Spleen (tissue), 11 donors: ENCODE data around the gene SULF2. TPM values are rescaled to one million over a fixed set of nuclear protein-coding genes. Genes with fewer than 3 reads are reported as not detected.

Experiments used
- DNase-seq: peaks from one replicate; pipeline ENCODE4 v3.0.0-alpha.2; 2020
- H3K27ac ChIP-seq, 8 donors: fragments of 200-600 bp; sonication (generic) in 7 of 8; 1 replicate in 4 of 8; 2 replicates in 4 of 8; pipeline versions ENCODE4 v1.5.0 to v1.8.0; 2016 to 2021; ENCODE audit warnings: inconsistent platforms in 4 of 8, mild to moderate bottlenecking in 4 of 8, moderate library complexity in 1 of 8
- H3K27me3 ChIP-seq, 7 donors: fragments of 200-600 bp; sonication (generic) in 6 of 7; replicated peaks in 1 of 7; 1 replicate in 4 of 7; 2 replicates in 3 of 7; pipeline versions ENCODE4 v1.5.0 to v1.8.0; 2016 to 2021; ENCODE audit warnings: inconsistent platforms in 3 of 7, mild to moderate bottlenecking in 1 of 7
- H3K36me3 ChIP-seq, 6 donors: fragments of 200-600 bp; sonication (generic) in 5 of 6; 1 replicate in 4 of 6; 2 replicates in 2 of 6; pipeline versions ENCODE4 v1.5.0 to v1.8.0; 2016 to 2021; ENCODE audit warnings: inconsistent platforms in 2 of 6
- H3K4me1 ChIP-seq, 6 donors: fragments of 200-600 bp; sonication (generic) in 5 of 6; 1 replicate in 3 of 6; 2 replicates in 3 of 6; pipeline versions ENCODE4 v1.5.0 to v1.8.0; 2016 to 2021; ENCODE audit warnings: inconsistent platforms in 3 of 6
- H3K4me3 ChIP-seq, 8 donors: fragments of 200-600 bp; sonication (generic) in 7 of 8; 1 replicate in 4 of 8; 2 replicates in 4 of 8; pipeline versions ENCODE4 v1.5.0 to v1.8.0; 2016 to 2021; ENCODE audit warnings: inconsistent platforms in 4 of 8, mild to moderate bottlenecking in 4 of 8, moderate library complexity in 2 of 8
- H3K9me3 ChIP-seq, 8 donors: fragments of 200-600 bp; sonication (generic) in 7 of 8; 1 replicate in 4 of 8; 2 replicates in 4 of 8; pipeline versions ENCODE4 v1.5.0 to v1.8.0; 2016 to 2021; ENCODE audit warnings: inconsistent platforms in 4 of 8
- CTCF ChIP-seq, 11 experiments: fragments of 200-600 bp in 7 of 11; fragments of 450-650 bp in 4 of 11; sonication (generic) in 4 of 11; IDR thresholded peaks in 8 of 11; conservative IDR thresholded peaks in 3 of 11; 1 replicate in 7 of 11; 2 replicates in 4 of 11; pipeline versions ENCODE4 v1.4.0 to v1.8.0; 2016 to 2021; ENCODE audit warnings: antibody characterized with exemption in 11 of 11, inconsistent platforms in 4 of 11, mild to moderate bottlenecking in 1 of 11
- POLR2A ChIP-seq, 3 donors: fragments of 450-650 bp; IDR thresholded peaks; one replicate each; pipeline ENCODE4 v1.5.1; 2017; ENCODE audit warnings: antibody characterized with exemption in 3 of 3, mild to moderate bottlenecking in 1 of 3
- POLR2AphosphoS5 ChIP-seq, 3 donors: sonication (generic); formaldehyde crosslinking; IDR thresholded peaks; one replicate each; pipeline ENCODE4 v1.5.1; 2017; ENCODE audit warnings: antibody characterized with exemption in 3 of 3
- WGBS, 5 donors: extraction: QIAGEN DNeasy Blood & Tissue Kit in 3 of 5; methylation state at CpG; one replicate each; pipeline versions ENCODE4 v1.1.5 to v1.1.7; 2013 to 2018; 5-methylcytosine and 5-hydroxymethylcytosine counted together
- intact Hi-C: fragments of 100-400 bp; cut with DNase I; formaldehyde crosslinking; loops from one replicate; pipeline ENCODE4 v1.15.0; 2023; ENCODE audit warnings: low total_unique reads
- polyA plus RNA-seq, 3 donors: library from polyadenylated mRNA; stranded (reverse); fragments of 200-250 nt; gene quantifications; one replicate each; pipeline ENCODE4 v1.2.1, GENCODE V29; 2013
- total RNA-seq, 7 donors: library from RNA; depleted of rRNA in 3 of 7; stranded (reverse); fragments of >200 nt in 3 of 7; fragmentation: NEBNext Ultra II Directional in 4 of 7; extraction: Animal tissue kit (Norgen Biotek cat#: 25700) in 4 of 7; gene quantifications; one replicate each; pipeline versions ENCODE4 v1.1.0 to v1.2.1, GENCODE V29; 2016 to 2021
- donor health status: healthy with polysubstance abuse.
- donor health status: DM: no; HTN: no; CAD: no; lungs with moderate emphysema.
- donor health status: DM: no; HTN: no; CAD: no.
- donor health status: Bipolar disorder and iron deficiency.
- donor health status: healthy.
- donor health status: DM: no; HTN: no; CAD: no.
- donor health status: DM: yes; HTN: yes; CAD: no.

Gene SULF2
- total and polyA plus RNA-seq, 10 donors: 5.5 to 49.1 (median 15.7) TPM

GRCh38 chr20:47774131-47774777 is 11.0 kb downstream of the SULF2 start:
- H3K36me3 ChIP-seq: no peaks in the 10 kb centered on the region
- peaks cover 0 to 33% (median 0%) of the 10 kb centered on the region in 7 donors for H3K27me3 ChIP-seq
- H3K4me3 ChIP-seq: no peak overlapping the region
- TF ChIP-seq CTCF (IDR thresholded peaks at IDR 0.05 in 8 of 11, conservative IDR thresholded peaks at IDR 0.05 in 3 of 11) (no peak), POLR2AphosphoS5 (IDR thresholded peaks at IDR 0.05) (no peak), POLR2A (IDR thresholded peaks at IDR 0.05) (no peak)
- H3K9me3 ChIP-seq: peaks cover 0 to 22% (median 8%) of the 10 kb centered on the region in 8 donors
- intact Hi-C loops: no loop called here
- DNase-seq: no peak
- WGBS, 5 donors: 70 to 81% (median 72%) methylated on average over 12 to 14 of the region's 14 CpGs
- no peak overlapping the region for H3K27ac ChIP-seq
- peaks cover 0 to 18% (median 7%) of the 10 kb centered on the region in 6 donors for H3K4me1 ChIP-seq

GRCh38 chr20:47773371-47773786 is 11.9 kb downstream of the SULF2 start:
- H3K4me1 ChIP-seq: peaks cover 0 to 18% (median 7%) of the 10 kb centered on the region in 6 donors
- TF ChIP-seq CTCF (IDR thresholded peaks at IDR 0.05 in 8 of 11, conservative IDR thresholded peaks at IDR 0.05 in 3 of 11): no peak
- TF ChIP-seq POLR2AphosphoS5 (IDR thresholded peaks at IDR 0.05): no peak
- TF ChIP-seq POLR2A (IDR thresholded peaks at IDR 0.05): no peak
- no peak for DNase-seq
- no peaks in the 10 kb centered on the region for H3K36me3 ChIP-seq
- H3K27ac ChIP-seq: no peak overlapping the region
- peaks cover 0 to 22% (median 8%) of the 10 kb centered on the region in 8 donors for H3K9me3 ChIP-seq
- intact Hi-C loops: no loop called here
- 69 to 81% (median 74%) methylated on average over 8 of the region's 8 CpGs for WGBS, 5 donors
- peaks cover 0 to 32% (median 0%) of the 10 kb centered on the region in 7 donors for H3K27me3 ChIP-seq
- H3K4me3 ChIP-seq: no peak overlapping the region

- H3K4me1 ChIP-seq: peaks cover 0 to 18% (median 7%) of the 10 kb centered on the region in 6 donors
- DNase-seq: no peak
- intact Hi-C loops: no loop called here
Measured at GRCh38 chr20:47770935-47771334, 14.3 kb downstream of the SULF2 start.

More at GRCh38 chr20:47770935-47771334, 14.3 kb downstream of the SULF2 start:
- Histone ChIP-seq H3K4me3 (no peak overlapping the region), H3K27ac (peak overlapping the region in 1 of 8 donors; percentile 7), H3K36me3 (no peaks in the 10 kb centered on the region), H3K27me3 (peaks cover 0 to 16% (median 0%) of the 10 kb centered on the region in 7 donors), H3K9me3 (peaks cover 0 to 17% (median 8%) of the 10 kb centered on the region in 8 donors)
- no peak for TF ChIP-seq POLR2A (IDR thresholded peaks at IDR 0.05)
- TF ChIP-seq CTCF (IDR thresholded peaks at IDR 0.05 in 8 of 11, conservative IDR thresholded peaks at IDR 0.05 in 3 of 11): no peak
- no peak for TF ChIP-seq POLR2AphosphoS5 (IDR thresholded peaks at IDR 0.05)
- WGBS, 5 donors: 74 to 82% (median 76%) methylated on average over 12 of the region's 12 CpGs
